HepG2 (cell line): ENCODE data around the gene ARID1A. TPM values are rescaled to one million over a fixed set of nuclear protein-coding genes. Genes with fewer than 3 reads are reported as not detected.

Experiments
- ATAC-seq: fragments of 200-7000 bp; cut with Tn5 transposase; 3 replicates; pipeline ENCODE4 v1.9.1; 2020; ENCODE audit warnings: mild to moderate bottlenecking, moderate library complexity
- BruUV-seq: library from RNA; stranded (reverse); fragments of 400-500 nt; replicated peaks from 2 replicates; lab custom pipeline; 2021; lab: Mats Ljungman, UMichigan
- CTCF ChIA-PET: fragments of 300-600 bp; formaldehyde crosslinking; extraction: SDS; loops from one replicate; lab custom pipeline; 2021; ENCODE audit warnings: low total read pairs, inconsistent platforms, low intra/inter-chr PET ratio; lab: Yijun Ruan, JAX
- POLR2A ChIA-PET: fragments of 350-600 bp; sonication (Branson Sonifier 250); formaldehyde crosslinking; loops from one replicate; lab custom pipeline; 2020; ENCODE audit warnings: antibody characterized with exemption, inconsistent platforms; lab: Yijun Ruan, JAX
- DNase-seq: peaks from one replicate; pipeline ENCODE4 v3.0.0-alpha.2; 2015; ENCODE audit warnings: low spot score
- FAIRE-seq: peaks from 3 replicates; lab custom pipeline; 2011; peaks lifted over from hg19 to GRCh38; lab: Jason Lieb, UNC
- H2AFZ ChIP-seq: one replicate; pipeline ENCODE4 v1.6.1; 2011; ENCODE audit warnings: low read length, inconsistent platforms
- H3K27ac ChIP-seq: fragments of 300-600 bp; 3 replicates; pipeline ENCODE4 v1.8.0; 2011; ENCODE audit warnings: mixed run types, mild to moderate bottlenecking, mixed read lengths, low read length, inconsistent platforms; ENCODE audit not compliant: insufficient read depth; ENCODE audit errors: extremely low read length
- H3K27me3 ChIP-seq, 2 experiments: fragments of 200-600 bp in 1 of 2; 2 replicates in 1 of 2; 3 replicates in 1 of 2; pipeline versions ENCODE4 v1.6.0 to v1.8.0; 2011; ENCODE audit warnings: low read length in 2 of 2, mild to moderate bottlenecking in 2 of 2, moderate library complexity in 2 of 2, inconsistent platforms in 1 of 2; ENCODE audit not compliant: insufficient read depth in 2 of 2, control insufficient read depth in 1 of 2
- H3K36me3 ChIP-seq, 2 experiments: fragments of 200-600 bp in 1 of 2; replicated peaks in 1 of 2; 2 replicates in 1 of 2; 3 replicates in 1 of 2; pipeline versions ENCODE4 v1.5.1 to v1.8.0; 2011; ENCODE audit warnings: low read length in 2 of 2, inconsistent platforms in 1 of 2; ENCODE audit not compliant: insufficient read depth in 2 of 2, control insufficient read depth in 1 of 2
- H3K4me1 ChIP-seq: 2 replicates; pipeline ENCODE4 v1.5.1; 2012; ENCODE audit warnings: low read length, inconsistent platforms; ENCODE audit not compliant: insufficient read depth
- H3K4me2 ChIP-seq: 2 replicates; pipeline ENCODE4 v1.6.0; 2011; ENCODE audit warnings: low read depth, low read length, inconsistent platforms
- H3K4me3 ChIP-seq, 3 experiments: fragments of 200-600 bp in 1 of 3; sonication (generic), shearing (Covaris generic) in 1 of 3; replicated peaks in 1 of 3; 2 replicates each; pipeline ENCODE4 v1.5.1; 2011 to 2016; ENCODE audit warnings: low read length in 3 of 3, inconsistent platforms in 2 of 3, low read depth in 2 of 3, mild to moderate bottlenecking in 2 of 3, control low read depth in 1 of 3, mixed read lengths in 1 of 3; ENCODE audit not compliant: insufficient read depth in 1 of 3
- H3K79me2 ChIP-seq: one replicate; pipeline ENCODE4 v1.6.1; 2011; ENCODE audit warnings: low read length, inconsistent platforms; ENCODE audit not compliant: insufficient read depth
- H3K9ac ChIP-seq: 2 replicates; pipeline ENCODE4 v1.6.0; 2011; ENCODE audit warnings: mild to moderate bottlenecking, low read depth, low read length, inconsistent platforms; ENCODE audit not compliant: insufficient read depth
- H3K9me3 ChIP-seq: 2 replicates; pipeline ENCODE4 v1.5.1; 2012; ENCODE audit warnings: mild to moderate bottlenecking, low read length
- H4K20me1 ChIP-seq: 2 replicates; pipeline ENCODE4 v1.6.0; 2011; ENCODE audit warnings: inconsistent platforms, mild to moderate bottlenecking, low read length, moderate library complexity; ENCODE audit not compliant: insufficient read depth
- ARNTL ChIP-seq: sonication (generic); formaldehyde crosslinking; IDR thresholded peaks from 2 replicates; pipeline ENCODE4 v1.4.0; 2020; ENCODE audit warnings: mild to moderate bottlenecking, missing genetic modification reagents
- ETS1 ChIP-seq: sonication (generic); formaldehyde crosslinking; IDR thresholded peaks from 2 replicates; pipeline ENCODE4 v1.4.0; 2020; ENCODE audit warnings: missing genetic modification reagents
- FOXJ3 ChIP-seq: sonication (generic); formaldehyde crosslinking; IDR thresholded peaks from 2 replicates; pipeline ENCODE4 v1.4.0; 2020; ENCODE audit warnings: missing genetic modification reagents, mild to moderate bottlenecking, borderline replicate concordance
- GATAD1 ChIP-seq: IDR thresholded peaks from 2 replicates; pipeline ENCODE4 v1.6.1; 2016; ENCODE audit warnings: missing genetic modification reagents, missing compliant biosample characterization
- GMEB1 ChIP-seq: sonication (generic); formaldehyde crosslinking; IDR thresholded peaks from 2 replicates; pipeline ENCODE4 v1.5.1; 2020; ENCODE audit warnings: missing genetic modification reagents, mild to moderate bottlenecking, borderline replicate concordance
- GRHL1 ChIP-seq: sonication (generic); formaldehyde crosslinking; conservative IDR thresholded peaks from 2 replicates; pipeline ENCODE4 v1.8.0; 2022; ENCODE audit warnings: missing genetic modification reagents
- IKZF4 ChIP-seq: sonication (generic); formaldehyde crosslinking; IDR thresholded peaks from 2 replicates; pipeline ENCODE4 v1.5.1; 2020; ENCODE audit warnings: borderline replicate concordance, mild to moderate bottlenecking, low read depth, missing genetic modification reagents; ENCODE audit errors: not compliant biosample characterization
- MATR3 ChIP-seq: sonication (generic); formaldehyde crosslinking; IDR thresholded peaks from 2 replicates; pipeline ENCODE4 v1.4.0; 2020; ENCODE audit warnings: missing genetic modification reagents
- MIXL1 ChIP-seq: IDR thresholded peaks from 2 replicates; pipeline ENCODE4 v1.6.1; 2016
- NCOA2 ChIP-seq: sonication (generic); formaldehyde crosslinking; IDR thresholded peaks from 2 replicates; pipeline ENCODE4 v1.8.0; 2022; ENCODE audit warnings: inconsistent platforms
- NFRKB ChIP-seq: fragments of 450-650 bp; IDR thresholded peaks from 2 replicates; pipeline ENCODE4 v1.6.1; 2017
- NR2F1 ChIP-seq, 2 experiments: fragments of 450-650 bp in 1 of 2; formaldehyde crosslinking in 1 of 2; IDR thresholded peaks; 2 replicates each; pipeline versions ENCODE4 v1.5.0 to v1.6.1; 2016 to 2020; ENCODE audit warnings: mild to moderate bottlenecking in 1 of 2, missing compliant biosample characterization in 1 of 2, missing genetic modification reagents in 1 of 2, moderate library complexity in 1 of 2
- RARA ChIP-seq: IDR thresholded peaks from 2 replicates; pipeline ENCODE4 v1.6.1; 2016; ENCODE audit warnings: missing genetic modification reagents, missing compliant biosample characterization
- TAF1 ChIP-seq: sonication (generic); formaldehyde crosslinking; IDR thresholded peaks from 2 replicates; pipeline ENCODE4 v1.4.0; 2020; ENCODE audit warnings: missing genetic modification reagents
- TFE3 ChIP-seq: IDR thresholded peaks from 2 replicates; pipeline ENCODE4 v1.6.1; 2016
- ZNF24 ChIP-seq: fragments of 450-650 bp; IDR thresholded peaks from 2 replicates; pipeline ENCODE4 v1.6.1; 2017; ENCODE audit warnings: antibody characterized with exemption, mild to moderate bottlenecking
- ZNF746 ChIP-seq: sonication (generic); formaldehyde crosslinking; IDR thresholded peaks from 2 replicates; pipeline ENCODE4 v1.8.0; 2022; ENCODE audit warnings: mild to moderate bottlenecking, missing genetic modification reagents
- ZSCAN21 ChIP-seq: sonication (generic); formaldehyde crosslinking; IDR thresholded peaks from 2 replicates; pipeline ENCODE4 v1.8.0; 2022; ENCODE audit warnings: mild to moderate bottlenecking, missing genetic modification reagents, moderate library complexity, borderline replicate concordance
- WGBS: methylation state at CpG from one replicate; pipeline ENCODE4 v1.1.6; 2017; ENCODE audit warnings: low lambda C conversion rate; 5-methylcytosine and 5-hydroxymethylcytosine counted together
- in situ Hi-C: cut with HindIII; loops from 2 replicates; pipeline ENCODE4 v1.10.0; 2017; ENCODE audit warnings: low pct_unique_long_range_greater_than_20kb; ENCODE audit not compliant: extremely low pct_ligation_motif_present
- intact Hi-C: fragments of 100-400 bp; cut with micrococcal nuclease; formaldehyde crosslinking; loops from one replicate; pipeline ENCODE4 v1.10.0; 2022; ENCODE audit not compliant: unreplicated experiment
- polyA plus RNA-seq, 8 experiments: library from polyadenylated mRNA; depleted of rRNA in 3 of 8; stranded (reverse) in 7 of 8; unstranded in 1 of 8; fragments of >200 nt; fragmentation: Illumina TruSeq in 4 of 8; extraction: Trizol in 4 of 8; gene quantifications; 2 replicates each; pipeline versions ENCODE4 v1.2.1 to v1.2.3, GENCODE V29; 2011 to 2016; ENCODE audit warnings: low read depth in 4 of 8, missing spikeins in 1 of 8, mixed read lengths in 1 of 8; ENCODE audit not compliant: insufficient read depth in 1 of 8
- total RNA-seq, 5 experiments: library from RNA; depleted of rRNA; stranded (reverse); fragments of >200 nt; fragmentation: Illumina TruSeq; extraction: Trizol; gene quantifications; 2 replicates each; pipeline ENCODE4 v1.2.3, GENCODE V29; 2016; ENCODE audit warnings: low read depth in 1 of 5

Gene ARID1A
- total and polyA plus RNA-seq, 2 of the 13 experiments (the other 11 are each of a cell fraction or from before 2014, with no cell fraction given): 11.9 to 15.9 TPM

GRCh38 chr1:26692793-26693490 is 2.9 kb upstream of the ARID1A start:
- H3K4me1 ChIP-seq: peaks cover 39% of the 10 kb centered on the region
- no peaks in the 10 kb centered on the region for H3K9me3 ChIP-seq
- H3K27ac ChIP-seq: peak overlapping the region; percentile 98
- ChIA-PET CTCF (interaction anchor here (1.5 kb wide), 1 partner anchor 90 kb away, joined by 4 read pairs; no protein-coding TSS in a partner anchor), POLR2A (interaction anchor here (0.6 to 6.4 kb wide), 16 partner anchors 10 to 222 kb away, joined by 3 to 127 read pairs (median 6); partner anchors contain the start of genes GPATCH3 and PIGV)
- H3K79me2 ChIP-seq: peaks cover 20% of the 10 kb centered on the region
- H4K20me1 ChIP-seq: no peaks in the 10 kb centered on the region; the same call in none of the 2 replicates
- under 1% methylated on average over 18 of the region's 34 CpGs for WGBS
- H3K4me3 ChIP-seq: peak overlapping the region; percentile 63 to 91 (median 67)
- in situ Hi-C loops: loop anchor here (5.0 kb wide), 1 partner anchor 94 kb away; the partner anchor contains the start of gene PIGV
- H3K36me3 ChIP-seq: no peaks in the 10 kb centered on the region
- DNase-seq: peak; percentile 97
- peak; percentile 78 for ATAC-seq
- no peak overlapping the region for H2AFZ ChIP-seq
- no peaks in the 10 kb centered on the region for H3K27me3 ChIP-seq
- peak overlapping the region; percentile 88 for H3K4me2 ChIP-seq
- no TSS peak for BruUV-seq
- peak overlapping the region; percentile 83 for H3K9ac ChIP-seq
- FAIRE-seq: peak; percentile 93
- intact Hi-C loops: loop anchor here (5.0 kb wide), 1 partner anchor 91 kb away; no protein-coding TSS in a partner anchor
- TF ChIP-seq NR2F1 (CRISPR knock-in tag; IDR thresholded peaks at IDR 0.05) (peak; percentile 15 to 53; a peak in 2 of 4 replicates), TFE3 (CRISPR knock-in tag) (peak; percentile 64; the same call in 1 of the 2 replicates), TAF1 (CRISPR knock-in tag) (peak; percentile 73; the same call in 1 of the 2 replicates), ZNF746 (CRISPR knock-in tag) (peak; percentile 97), GRHL1 (CRISPR knock-in tag) (no peak), ZNF24 (peak; percentile 44; the same call in 1 of the 2 replicates), ZSCAN21 (CRISPR knock-in tag) (no peak; the same call in 1 of the 2 replicates), MIXL1 (peak; percentile 97), ETS1 (CRISPR knock-in tag) (no peak), ARNTL (CRISPR knock-in tag) (0 out of 2 replicates have a peak, but pooled peaks have one; percentile 33), GMEB1 (no peak; the same call in 1 of the 2 replicates), FOXJ3 (CRISPR knock-in tag) (peak; percentile 62), NCOA2 (CRISPR knock-in tag) (peak; percentile 67), IKZF4 (CRISPR knock-in tag) (peak; percentile 27), NFRKB (no peak), GATAD1 (CRISPR knock-in tag) (peak; percentile 78), RARA (CRISPR knock-in tag) (no peak; the same call in 1 of the 2 replicates), MATR3 (no peak)
